Endothelial cell of umbilical vein (primary cell): ENCODE data around the gene PLEKHM2. TPM values are rescaled to one million over a fixed set of nuclear protein-coding genes. Genes with fewer than 3 reads are reported as not detected.

Source experiments
- BruUV-seq: library from RNA; stranded (reverse); fragments of 400-500 nt; replicated peaks from 2 replicates; lab custom pipeline; 2021; lab: Mats Ljungman, UMichigan
- CTCF ChIA-PET: fragments of 300-600, 350-600 bp; sonication (Branson Sonifier 250); formaldehyde crosslinking; loops from one replicate; lab custom pipeline; 2021; ENCODE audit warnings: antibody characterized with exemption, inconsistent platforms; lab: Charles Lee
- POLR2A ChIA-PET: fragments of 300-600, 350-600 bp; sonication (Branson Sonifier 250); formaldehyde crosslinking; loops from one replicate; lab custom pipeline; 2021; ENCODE audit warnings: antibody characterized with exemption, inconsistent platforms; lab: Charles Lee
- DNase-seq: peaks from one replicate; pipeline ENCODE4 v3.0.0-alpha.2; 2011; ENCODE audit warnings: low read depth, low spot score
- FAIRE-seq: peaks from 2 replicates; lab custom pipeline; 2011; peaks lifted over from hg19 to GRCh38; lab: Jason Lieb, UNC
- H2AFZ ChIP-seq: 2 replicates; pipeline ENCODE4 v1.6.0; 2012; ENCODE audit warnings: low read depth, low read length, control low read depth, inconsistent platforms
- H3K27ac ChIP-seq: 2 replicates; pipeline ENCODE4 v1.5.1; 2011; ENCODE audit warnings: low read depth, mild to moderate bottlenecking, control low read depth, low read length, moderate library complexity; ENCODE audit not compliant: insufficient read depth
- H3K27me3 ChIP-seq, 2 experiments: 2 replicates each; pipeline versions ENCODE4 v1.6.0 to v1.6.1; 2011; ENCODE audit warnings: low read length in 2 of 2, mixed read lengths in 1 of 2; ENCODE audit not compliant: control insufficient read depth in 2 of 2, insufficient read depth in 2 of 2
- H3K36me3 ChIP-seq, 2 experiments: 2 replicates in 1 of 2; 3 replicates in 1 of 2; pipeline ENCODE4 v1.5.1; 2011; ENCODE audit warnings: low read length in 2 of 2, mild to moderate bottlenecking in 1 of 2, moderate library complexity in 1 of 2; ENCODE audit not compliant: control insufficient read depth in 2 of 2, insufficient read depth in 2 of 2; ENCODE audit errors: extremely low read depth in 1 of 2
- H3K4me1 ChIP-seq: 3 replicates; pipeline ENCODE4 v1.5.1; 2011; ENCODE audit warnings: mild to moderate bottlenecking, low read length; ENCODE audit not compliant: control insufficient read depth, insufficient read depth; ENCODE audit errors: extremely low read depth
- H3K4me2 ChIP-seq: 2 replicates; pipeline ENCODE4 v1.6.1; 2011; ENCODE audit warnings: low read length, control low read depth, mixed read lengths; ENCODE audit not compliant: insufficient read depth
- H3K4me3 ChIP-seq, 3 experiments: fragments of 200-600 bp in 1 of 3; sonication (generic), shearing (Covaris generic) in 1 of 3; replicated peaks in 1 of 3; 2 replicates each; pipeline ENCODE4 v1.5.1; 2011 to 2016; ENCODE audit warnings: control low read depth in 3 of 3, low read length in 3 of 3, mild to moderate bottlenecking in 2 of 3, inconsistent platforms in 1 of 3, low read depth in 1 of 3, moderate library complexity in 1 of 3; ENCODE audit not compliant: insufficient read depth in 1 of 3
- H3K79me2 ChIP-seq: 2 replicates; pipeline ENCODE4 v1.6.0; 2012; ENCODE audit warnings: low read length, inconsistent platforms; ENCODE audit not compliant: control insufficient read depth, insufficient read depth
- H3K9ac ChIP-seq: replicated peaks from 2 replicates; pipeline ENCODE3; 2011; ENCODE audit warnings: low read length, control low read depth; ENCODE audit not compliant: insufficient read depth; ENCODE audit errors: extremely low read depth
- H3K9me1 ChIP-seq: replicated peaks from 3 replicates; pipeline ENCODE4 v1.6.0; 2011; ENCODE audit warnings: mild to moderate bottlenecking, low read length; ENCODE audit not compliant: control insufficient read depth, insufficient read depth; ENCODE audit errors: extremely low read depth
- H3K9me3 ChIP-seq: replicated peaks from 2 replicates; pipeline ENCODE4 v1.5.1; 2012; ENCODE audit warnings: low read length, inconsistent platforms; ENCODE audit not compliant: control insufficient read depth, insufficient read depth
- H4K20me1 ChIP-seq: replicated peaks from 2 replicates; pipeline ENCODE3; 2011; ENCODE audit warnings: mild to moderate bottlenecking, low read length; ENCODE audit not compliant: control insufficient read depth, insufficient read depth; ENCODE audit errors: extremely low read depth
- CTCF ChIP-seq, 2 donors: IDR thresholded peaks; 1 replicate in 1 of 2; 2 replicates in 1 of 2; pipeline ENCODE4 v1.5.1; 2011; ENCODE audit warnings: low read length in 2 of 2, mild to moderate bottlenecking in 2 of 2, moderate library complexity in 2 of 2, control low read depth in 1 of 2, inconsistent platforms in 1 of 2, low read depth in 1 of 2; ENCODE audit not compliant: insufficient read depth in 1 of 2; ENCODE audit errors: extremely low read depth in 1 of 2
- EZH2 ChIP-seq: IDR thresholded peaks from 2 replicates; pipeline ENCODE4 v1.6.1; 2012; ENCODE audit warnings: borderline replicate concordance, low read depth, mild to moderate bottlenecking, moderate library complexity, low read length, inconsistent platforms; ENCODE audit not compliant: severe bottlenecking
- FOS ChIP-seq: IDR thresholded peaks from 2 replicates; pipeline ENCODE4 v1.6.1; 2011; ENCODE audit warnings: mild to moderate bottlenecking, low read length, moderate library complexity, borderline replicate concordance; ENCODE audit not compliant: insufficient read depth
- GATA2 ChIP-seq: IDR thresholded peaks from 2 replicates; pipeline ENCODE4 v1.7.0; 2011; ENCODE audit warnings: low read depth, mild to moderate bottlenecking, moderate library complexity, mixed read lengths, low read length; ENCODE audit not compliant: insufficient read length, insufficient read depth
- JUN ChIP-seq: IDR thresholded peaks from 2 replicates; pipeline ENCODE4 v1.6.1; 2011; ENCODE audit warnings: borderline replicate concordance, low read depth; ENCODE audit not compliant: insufficient read length, insufficient read depth
- MAX ChIP-seq: IDR thresholded peaks from 2 replicates; pipeline ENCODE4 v1.6.1; 2011; ENCODE audit not compliant: insufficient read depth, insufficient read length
- MYC ChIP-seq: IDR thresholded peaks from one replicate; pipeline ENCODE4 v1.6.1; 2011; ENCODE audit warnings: mild to moderate bottlenecking, low read depth, low read length
- POLR2A ChIP-seq: IDR thresholded peaks from 2 replicates; pipeline ENCODE4 v1.6.1; 2012; ENCODE audit warnings: low read depth, mild to moderate bottlenecking, control low read depth, low read length
- POLR2AphosphoS5 ChIP-seq: IDR thresholded peaks from 2 replicates; pipeline ENCODE4 v1.6.1; 2012; ENCODE audit warnings: low read depth, mild to moderate bottlenecking, control low read depth, low read length, moderate library complexity; ENCODE audit not compliant: insufficient read depth
- dilution Hi-C: fragments of 300-500 bp; cut with MboI; formaldehyde crosslinking; loops from one replicate; pipeline ENCODE4 v1.15.0; 2019; ENCODE audit warnings: low sequenced_read_pairs; ENCODE audit not compliant: extremely low pct_ligation_motif_present
- intact Hi-C: fragments of 100-400 bp; cut with micrococcal nuclease; formaldehyde crosslinking; loops from one replicate; pipeline ENCODE4 v1.10.0; 2022
- polyA plus RNA-seq, 4 experiments: library from polyadenylated mRNA; depleted of rRNA in 3 of 4; stranded (reverse) in 3 of 4; unstranded in 1 of 4; fragments of >200 nt; gene quantifications; 2 replicates each; pipeline versions ENCODE4 v1.2.1 to v1.2.3, GENCODE V29; 2011 to 2012; ENCODE audit warnings: missing spikeins in 1 of 4
- total RNA-seq: library from RNA; stranded (reverse); gene quantifications from 2 replicates; pipeline ENCODE4 v1.2.3, GENCODE V29; 2021

PLEKHM2 gene
- total and polyA plus RNA-seq, 2 donors (not counting 3 experiments of a cell fraction or from before 2014, with no cell fraction given), result 60.6 to 67.5 TPM

GRCh38 chr1:15770313-15770962 is 86.3 kb downstream of the PLEKHM2 start:
- Histone ChIP-seq H4K20me1 (peaks cover 3% of the 10 kb centered on the region), H3K9me3 (no peaks in the 10 kb centered on the region), H3K4me2 (no peak overlapping the region), H2AFZ (no peak overlapping the region), H3K4me3 (no peak overlapping the region), H3K4me1 (peaks cover 6% of the 10 kb centered on the region), H3K9me1 (no peaks in the 10 kb centered on the region), H3K9ac (no peak overlapping the region), H3K79me2 (peaks cover 58% of the 10 kb centered on the region), H3K27me3 (no peaks in the 10 kb centered on the region), H3K36me3 (peaks cover 43 to 58% of the 10 kb centered on the region in 2 experiments), H3K27ac (no peak overlapping the region)
- intact Hi-C loops (no loop called here), dilution Hi-C loops (no loop called here)
- CTCF ChIA-PET, result interaction anchor here (0.8 kb wide), 1 partner anchor 22 kb away, joined by 3 read pairs; no protein-coding TSS in a partner anchor
- POLR2A ChIA-PET, result interaction anchor here (1.3 kb wide), 1 partner anchor 10 kb away, joined by 3 read pairs; no protein-coding TSS in a partner anchor
- TF ChIP-seq MAX (no peak), POLR2AphosphoS5 (no peak), FOS (no peak), JUN (no peak), POLR2A (no peak), GATA2 (no peak), MYC (no peak), EZH2 (no peak), CTCF (IDR thresholded peaks at IDR 0.05; ENCODE audit: extremely low read depth in 1 of 2, insufficient read depth in 1 of 2, low read depth in 1 of 2, low read length in 2 of 2) (no peak)
- no TSS peak for BruUV-seq
- DNase-seq (no peak), FAIRE-seq (no peak)
